ENCODE results near the gene GNAI3.

DNA sequence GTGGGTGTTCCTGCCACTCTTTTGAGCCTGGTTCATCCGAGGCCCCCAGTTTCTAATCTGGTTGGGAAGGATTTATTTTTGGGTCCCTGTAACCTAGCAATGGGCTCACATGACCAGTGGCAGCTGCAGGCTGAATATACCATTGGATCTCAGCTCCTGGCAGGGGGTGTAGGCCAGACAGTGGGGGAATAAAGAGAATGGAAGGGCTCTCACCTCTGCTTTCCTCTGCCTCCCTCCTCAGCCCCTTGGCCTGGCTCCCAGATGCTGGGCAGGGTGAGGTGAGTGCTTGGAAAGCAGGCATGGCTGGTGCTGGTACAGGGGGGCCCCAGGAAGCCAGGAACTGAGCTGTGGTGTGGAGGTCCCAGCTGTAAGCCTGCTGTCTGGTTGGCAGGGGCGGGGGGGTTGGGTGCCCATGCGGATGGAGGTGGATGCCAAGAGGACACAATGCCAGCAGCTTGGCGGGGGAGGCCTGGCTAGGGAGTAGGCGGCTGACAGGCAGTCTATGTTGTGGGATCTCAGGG, 12.4 kb upstream of the GNAI3 start:
- no peak for TF ChIP-seq RAD21 (IDR thresholded peaks at IDR 0.05 in 1 of 2, conservative IDR thresholded peaks at IDR 0.05 in 1 of 2; ENCODE audit: low read depth in 2 of 2, low read length in 2 of 2)
- TF ChIP-seq, protein P1, sequence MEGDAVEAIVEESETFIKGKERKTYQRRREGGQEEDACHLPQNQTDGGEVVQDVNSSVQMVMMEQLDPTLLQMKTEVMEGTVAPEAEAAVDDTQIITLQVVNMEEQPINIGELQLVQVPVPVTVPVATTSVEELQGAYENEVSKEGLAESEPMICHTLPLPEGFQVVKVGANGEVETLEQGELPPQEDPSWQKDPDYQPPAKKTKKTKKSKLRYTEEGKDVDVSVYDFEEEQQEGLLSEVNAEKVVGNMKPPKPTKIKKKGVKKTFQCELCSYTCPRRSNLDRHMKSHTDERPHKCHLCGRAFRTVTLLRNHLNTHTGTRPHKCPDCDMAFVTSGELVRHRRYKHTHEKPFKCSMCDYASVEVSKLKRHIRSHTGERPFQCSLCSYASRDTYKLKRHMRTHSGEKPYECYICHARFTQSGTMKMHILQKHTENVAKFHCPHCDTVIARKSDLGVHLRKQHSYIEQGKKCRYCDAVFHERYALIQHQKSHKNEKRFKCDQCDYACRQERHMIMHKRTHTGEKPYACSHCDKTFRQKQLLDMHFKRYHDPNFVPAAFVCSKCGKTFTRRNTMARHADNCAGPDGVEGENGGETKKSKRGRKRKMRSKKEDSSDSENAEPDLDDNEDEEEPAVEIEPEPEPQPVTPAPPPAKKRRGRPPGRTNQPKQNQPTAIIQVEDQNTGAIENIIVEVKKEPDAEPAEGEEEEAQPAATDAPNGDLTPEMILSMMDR (IDR thresholded peaks at IDR 0.05; ENCODE audit: control extremely low read depth in 1 of 3, insufficient read depth in 1 of 3, low read depth in 1 of 3, low read length in 3 of 3), result no peak
- TF ChIP-seq, protein P2, sequence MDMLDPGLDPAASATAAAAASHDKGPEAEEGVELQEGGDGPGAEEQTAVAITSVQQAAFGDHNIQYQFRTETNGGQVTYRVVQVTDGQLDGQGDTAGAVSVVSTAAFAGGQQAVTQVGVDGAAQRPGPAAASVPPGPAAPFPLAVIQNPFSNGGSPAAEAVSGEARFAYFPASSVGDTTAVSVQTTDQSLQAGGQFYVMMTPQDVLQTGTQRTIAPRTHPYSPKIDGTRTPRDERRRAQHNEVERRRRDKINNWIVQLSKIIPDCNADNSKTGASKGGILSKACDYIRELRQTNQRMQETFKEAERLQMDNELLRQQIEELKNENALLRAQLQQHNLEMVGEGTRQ (IDR thresholded peaks at IDR 0.05; ENCODE audit: low read length), result no peak
- no peak for TF ChIP-seq SP1 (IDR thresholded peaks at IDR 0.05; ENCODE audit: low read depth, low read length)
- no peak for TF ChIP-seq SIN3A (conservative IDR thresholded peaks at IDR 0.05 in 1 of 2, IDR thresholded peaks at IDR 0.05 in 1 of 2; ENCODE audit: low read depth in 1 of 2, low read length in 2 of 2)
- TF ChIP-seq SUZ12 (IDR thresholded peaks at IDR 0.05; ENCODE audit: low read length), result no peak
- TF ChIP-seq CTBP2 (IDR thresholded peaks at IDR 0.05; ENCODE audit: borderline replicate concordance, insufficient read depth, insufficient read length, low read length), result no peak
- TF ChIP-seq HDAC2 (IDR thresholded peaks at IDR 0.05; ENCODE audit: borderline replicate concordance in 1 of 2, low read depth in 2 of 2, low read length in 2 of 2), result no peak

Measured in H1 (cell line).